Chondrocyte (in vitro differentiated cells): ENCODE data around the gene SRD5A1. TPM values are rescaled to one million over a fixed set of nuclear protein-coding genes. Genes with fewer than 3 reads are reported as not detected.

Experiments used
- DNase-seq: peaks from one replicate; pipeline ENCODE4 v3.0.0; 2021; ENCODE audit warnings: mixed read lengths, low spot score
- H3K27ac Mint-ChIP-seq: one replicate; pipeline ENCODE4 v1.8.0; 2021; ENCODE audit warnings: mild to moderate bottlenecking, moderate library complexity, mixed read lengths; ENCODE audit not compliant: unreplicated experiment
- H3K27me3 Mint-ChIP-seq: 2 replicates; pipeline ENCODE4 v1.8.0; 2021; ENCODE audit warnings: low read depth, mixed read lengths
- H3K36me3 Mint-ChIP-seq: 2 replicates; pipeline ENCODE4 v1.8.0; 2021; ENCODE audit warnings: low read depth, mixed read lengths
- H3K4me1 Mint-ChIP-seq: 2 replicates; pipeline ENCODE4 v1.8.0; 2021; ENCODE audit warnings: low read depth, mild to moderate bottlenecking, mixed read lengths
- H3K4me3 Mint-ChIP-seq: one replicate; pipeline ENCODE4 v1.8.0; 2021; ENCODE audit warnings: mild to moderate bottlenecking, moderate library complexity, mixed read lengths; ENCODE audit not compliant: unreplicated experiment
- H3K9me3 Mint-ChIP-seq: 2 replicates; pipeline ENCODE4 v1.8.0; 2021; ENCODE audit warnings: low read depth, mixed read lengths
- CTCF ChIP-seq: fragments of 200-600 bp; sonication (generic); IDR thresholded peaks from 2 replicates; pipeline ENCODE4 v1.5.0; 2021; ENCODE audit warnings: antibody characterized with exemption, mild to moderate bottlenecking, moderate library complexity
- total RNA-seq: library from RNA; stranded (reverse); gene quantifications from 3 replicates; pipeline ENCODE4 v1.2.1, GENCODE V29; 2021

The SRD5A1 gene
- total RNA-seq, 1 donor from 2014 or later: 32.3 TPM

- TF ChIP-seq CTCF: no peak
- no peak for DNase-seq
- Mint-ChIP-seq H3K4me3 (no peak overlapping the region), H3K27me3 (no peaks in the 10 kb centered on the region), H3K27ac (no peak overlapping the region), H3K9me3 (no peaks in the 10 kb centered on the region), H3K4me1 (peaks cover 91% of the 10 kb centered on the region), H3K36me3 (peaks cover 3% of the 10 kb centered on the region)
These were observed 86.2 kb downstream of the SRD5A1 start for GRCh38 chr5:6719417-6719816.

- H3K4me1 Mint-ChIP-seq: peaks cover 92% of the 10 kb centered on the region
- no peak overlapping the region for H3K4me3 Mint-ChIP-seq
- no peaks in the 10 kb centered on the region for H3K27me3 Mint-ChIP-seq
- DNase-seq: no peak
- peaks cover 3% of the 10 kb centered on the region for H3K36me3 Mint-ChIP-seq
- TF ChIP-seq CTCF: no peak
- no peak overlapping the region for H3K27ac Mint-ChIP-seq
- no peaks in the 10 kb centered on the region for H3K9me3 Mint-ChIP-seq
These were observed 86.8 kb downstream of the SRD5A1 start for GRCh38 chr5:6719896-6720560.

DNA sequence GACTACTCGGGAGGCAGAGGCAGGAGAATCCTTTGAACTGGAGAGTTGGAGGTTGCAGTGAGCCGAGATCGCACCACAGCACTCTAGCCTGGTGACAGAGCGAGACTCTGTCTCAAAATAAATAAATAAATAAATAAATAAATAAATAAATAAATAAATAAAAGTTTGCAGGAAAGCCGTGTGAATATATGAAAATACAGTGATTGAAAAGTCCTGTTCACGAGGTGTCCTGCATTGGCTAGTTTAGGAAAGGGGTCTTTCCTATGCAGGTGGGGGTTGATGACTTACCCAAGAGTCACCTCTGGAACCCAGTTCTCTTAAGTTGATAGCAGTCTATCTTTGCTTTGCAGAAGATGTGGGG is 87.3 kb downstream of the SRD5A1 start:
- no peak for TF ChIP-seq CTCF
- no peaks in the 10 kb centered on the region for H3K9me3 Mint-ChIP-seq
- peaks cover 3% of the 10 kb centered on the region for H3K36me3 Mint-ChIP-seq
- no peak overlapping the region for H3K4me3 Mint-ChIP-seq
- H3K4me1 Mint-ChIP-seq: peaks cover 92% of the 10 kb centered on the region
- no peak for DNase-seq
- no peak overlapping the region for H3K27ac Mint-ChIP-seq
- no peaks in the 10 kb centered on the region for H3K27me3 Mint-ChIP-seq

DNA sequence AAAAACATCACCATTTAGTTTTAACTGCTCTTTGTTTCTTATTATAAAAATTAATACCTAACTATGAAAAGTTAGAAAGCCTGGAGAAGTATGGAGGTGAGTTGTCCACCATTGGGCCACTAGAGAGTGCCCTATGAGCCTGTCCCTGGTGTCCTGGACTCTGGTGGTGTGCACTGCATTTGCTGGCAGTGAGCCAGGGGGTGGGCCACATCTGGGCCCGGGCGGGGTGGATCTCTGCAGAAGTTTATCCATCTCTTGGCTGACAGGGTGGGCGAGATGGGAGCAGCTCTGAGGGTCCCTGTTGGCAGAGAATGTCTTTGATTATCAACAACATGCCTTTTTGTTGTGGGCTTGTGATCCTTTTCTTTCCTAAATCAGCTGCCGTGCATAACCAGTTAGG is 88.2 kb downstream of the SRD5A1 start:
- Mint-ChIP-seq H3K4me1 (peaks cover 92% of the 10 kb centered on the region), H3K9me3 (no peaks in the 10 kb centered on the region), H3K27ac (peak overlapping the region; percentile 89), H3K4me3 (no peak overlapping the region), H3K36me3 (peaks cover 3% of the 10 kb centered on the region), H3K27me3 (no peaks in the 10 kb centered on the region)
- no peak for DNase-seq
- TF ChIP-seq CTCF: no peak

GRCh38 chr5:6722015-6722414 is 88.8 kb downstream of the SRD5A1 start:
- no peak for TF ChIP-seq CTCF
- Mint-ChIP-seq H3K9me3 (no peaks in the 10 kb centered on the region), H3K36me3 (peaks cover 3% of the 10 kb centered on the region), H3K27ac (peak overlapping the region; percentile 89), H3K4me1 (peaks cover 89% of the 10 kb centered on the region), H3K4me3 (peak overlapping the region; percentile 25), H3K27me3 (no peaks in the 10 kb centered on the region)
- DNase-seq: no peak
